HG03558 (cell line): Measurements from ENCODE around the gene PRKCZ.

Experiments used
- ATAC-seq: cut with Tn5 transposase; IDR thresholded peaks from one replicate; pipeline ENCODE4 v1.9.1; 2021; ENCODE audit warnings: moderate number of reproducible peaks; ENCODE audit not compliant: unreplicated experiment; ENCODE audit errors: extremely low read depth

PRKCZ gene

GRCh38 chr1:2060072-2060471, 9.9 kb downstream of the PRKCZ start:
- ATAC-seq, result no peak

GRCh38 chr1:2060535-2060934, 10.3 kb downstream of the PRKCZ start:
- ATAC-seq, result no peak

- no peak for ATAC-seq
Measured at GRCh38 chr1:2061065-2061778, 11.0 kb downstream of the PRKCZ start.

- ATAC-seq, result no peak
Measured at GRCh38 chr1:2065699-2066098, 15.5 kb downstream of the PRKCZ start.

GRCh38 chr1:2067393-2067792, 17.2 kb downstream of the PRKCZ start:
- ATAC-seq, result no peak

GRCh38 chr1:2067981-2068380, 17.8 kb downstream of the PRKCZ start:
- no peak for ATAC-seq

GRCh38 chr1:2068951-2069350, 18.7 kb downstream of the PRKCZ start:
- ATAC-seq, result no peak

GRCh38 chr1:2070016-2070415, 19.8 kb downstream of the PRKCZ start:
- ATAC-seq, result no peak

GRCh38 chr1:2070800-2071530, 20.8 kb downstream of the PRKCZ start:
- ATAC-seq, result no peak

GRCh38 chr1:2072109-2072806, 22.0 kb downstream of the PRKCZ start:
- ATAC-seq, result no peak

GRCh38 chr1:2072891-2073290, 22.7 kb downstream of the PRKCZ start:
- ATAC-seq, result no peak

- no peak for ATAC-seq
Measured at GRCh38 chr1:2073382-2074230, 23.4 kb downstream of the PRKCZ start.

GRCh38 chr1:2074396-2074795, 24.2 kb downstream of the PRKCZ start:
- ATAC-seq, result no peak

- ATAC-seq, result no peak
Measured at GRCh38 chr1:2074944-2075740, 24.9 kb downstream of the PRKCZ start.

GRCh38 chr1:2076826-2077225, 26.6 kb downstream of the PRKCZ start:
- no peak for ATAC-seq

- no peak for ATAC-seq
Measured at GRCh38 chr1:2078170-2078569, 28.0 kb downstream of the PRKCZ start.

GRCh38 chr1:2079396-2080085, 29.3 kb downstream of the PRKCZ start:
- no peak for ATAC-seq

GRCh38 chr1:2080140-2080539, 29.9 kb downstream of the PRKCZ start:
- ATAC-seq, result no peak

- ATAC-seq, result no peak
Measured at GRCh38 chr1:2080884-2081283, 30.7 kb downstream of the PRKCZ start.
